ENCODE data around the gene IER5. TPM values are rescaled to one million over a fixed set of nuclear protein-coding genes. Genes with fewer than 3 reads are reported as not detected.

Gene IER5
- total RNA-seq, 2 experiments from 2014 or later: 16.3 to 24.3 TPM

GRCh38 chr1:181097242-181097641 lies 8.7 kb downstream of the IER5 start:
- no peak overlapping the region for H3K27ac Mint-ChIP-seq
- ChIA-PET POLR2A (interaction anchor here (0.9 kb wide), 1 partner anchor 20 kb away, joined by 3 read pairs; no protein-coding TSS in a partner anchor), CTCF (interaction anchor here (0.5 to 14.2 kb wide), 7 partner anchors 12 to 93 kb away, joined by 3 to 156 read pairs (median 3); no protein-coding TSS in a partner anchor)
- H3K9me3 Mint-ChIP-seq (ENCODE audit: low read depth): no peaks in the 10 kb centered on the region
- peaks cover 71% of the 10 kb centered on the region for H3K4me1 Mint-ChIP-seq
- H3K27me3 Mint-ChIP-seq: no peaks in the 10 kb centered on the region
- DNase-seq (no peak), ATAC-seq (no peak)
- intact Hi-C loops (cut with DNase I, micrococcal nuclease): loop anchor here in 1 of 2 experiments (5.0 to 10.0 kb wide), 2 partner anchors 295 to 942 kb away; partner anchors contain the start of gene QSOX1
- H3K36me3 Mint-ChIP-seq (ENCODE audit: low read depth): peaks cover 32% of the 10 kb centered on the region
- H3K4me3 Mint-ChIP-seq: no peak overlapping the region

GRCh38 chr1:181099152-181100014 lies 10.9 kb downstream of the IER5 start:
- H3K9me3 Mint-ChIP-seq (ENCODE audit: low read depth): no peaks in the 10 kb centered on the region
- intact Hi-C loops (cut with DNase I, micrococcal nuclease): loop anchor here (1.0 to 10.0 kb wide), 9 partner anchors 9 to 1215 kb away; partner anchors contain the start of genes ACBD6 (in 1 of the 2), CEP350 (in 1 of the 2), QSOX1 (in 1 of the 2) and TOR1AIP1 (in 1 of the 2)
- ChIA-PET POLR2A (interaction anchor here (0.5 to 4.3 kb wide), 4 partner anchors 9 to 77 kb away, joined by 3 to 33 read pairs (median 10); no protein-coding TSS in a partner anchor), CTCF (interaction anchor here (0.7 to 14.2 kb wide), 7 partner anchors 8 to 62 kb away, joined by 3 to 156 read pairs (median 4); partner anchors contain the start of gene IER5)
- DNase-seq (peak; percentile 73), ATAC-seq (peak; percentile 87)
- H3K4me3 Mint-ChIP-seq: peak overlapping the region; percentile 56
- peak overlapping the region; percentile 94 for H3K27ac Mint-ChIP-seq
- H3K27me3 Mint-ChIP-seq: no peaks in the 10 kb centered on the region
- H3K36me3 Mint-ChIP-seq (ENCODE audit: low read depth): peaks cover 13% of the 10 kb centered on the region
- peaks cover 77% of the 10 kb centered on the region for H3K4me1 Mint-ChIP-seq

- POLR2A ChIA-PET: interaction anchor here (1.0 to 4.3 kb wide), 3 partner anchors 10 to 78 kb away, joined by 4 to 33 read pairs (median 15); no protein-coding TSS in a partner anchor
- DNase-seq (peak; percentile 59), ATAC-seq (peak; percentile 24)
- Mint-ChIP-seq H3K9me3 (ENCODE audit: low read depth) (no peaks in the 10 kb centered on the region), H3K36me3 (ENCODE audit: low read depth) (peaks cover 7% of the 10 kb centered on the region), H3K27me3 (no peaks in the 10 kb centered on the region), H3K27ac (peak overlapping the region; percentile 94), H3K4me1 (peaks cover 80% of the 10 kb centered on the region), H3K4me3 (peak overlapping the region; percentile 56)
- intact Hi-C loops (cut with DNase I, micrococcal nuclease): loop anchor here in 1 of 2 experiments (5.0 to 10.0 kb wide), 4 partner anchors 528 to 1215 kb away; partner anchors contain the start of genes ACBD6, CEP350 and TOR1AIP1
- CTCF ChIA-PET: interaction anchor here (1.0 to 14.2 kb wide), 3 partner anchors 9 to 63 kb away, joined by 4 to 156 read pairs (median 24); no protein-coding TSS in a partner anchor
Observed at GRCh38 chr1:181100015-181100905, 11.8 kb downstream of the IER5 start.

- DNase-seq: no peak
- H3K4me3 Mint-ChIP-seq: peak overlapping the region; percentile 56
- no peak for ATAC-seq
- intact Hi-C loops (cut with DNase I, micrococcal nuclease): loop anchor here in 1 of 2 experiments (5.0 to 10.0 kb wide), 4 partner anchors 529 to 1216 kb away; partner anchors contain the start of genes ACBD6, CEP350 and TOR1AIP1
- CTCF ChIA-PET: interaction anchor here (0.9 to 14.2 kb wide), 4 partner anchors 10 to 79 kb away, joined by 3 to 156 read pairs (median 14); no protein-coding TSS in a partner anchor
- H3K27me3 Mint-ChIP-seq: peaks cover 2% of the 10 kb centered on the region
- peaks cover 82% of the 10 kb centered on the region for H3K4me1 Mint-ChIP-seq
- peaks cover 3% of the 10 kb centered on the region for H3K36me3 Mint-ChIP-seq (ENCODE audit: low read depth)
- no peaks in the 10 kb centered on the region for H3K9me3 Mint-ChIP-seq (ENCODE audit: low read depth)
- peak overlapping the region; percentile 94 for H3K27ac Mint-ChIP-seq
- POLR2A ChIA-PET: interaction anchor here (2.8 to 4.3 kb wide), 2 partner anchors 11 to 39 kb away, joined by 15 to 33 read pairs; no protein-coding TSS in a partner anchor
Observed at GRCh38 chr1:181100934-181101333, 12.4 kb downstream of the IER5 start.

- ChIA-PET POLR2A (interaction anchor here (2.8 to 4.3 kb wide), 2 partner anchors 11 to 39 kb away, joined by 15 to 33 read pairs; no protein-coding TSS in a partner anchor), CTCF (interaction anchor here (0.9 to 14.2 kb wide), 4 partner anchors 11 to 79 kb away, joined by 3 to 156 read pairs (median 4); no protein-coding TSS in a partner anchor)
- ATAC-seq (no peak), DNase-seq (no peak)
- H3K27me3 Mint-ChIP-seq: peaks cover 8% of the 10 kb centered on the region
- no peak overlapping the region for H3K4me3 Mint-ChIP-seq
- H3K36me3 Mint-ChIP-seq (ENCODE audit: low read depth): no peaks in the 10 kb centered on the region
- peaks cover 82% of the 10 kb centered on the region for H3K4me1 Mint-ChIP-seq
- H3K9me3 Mint-ChIP-seq (ENCODE audit: low read depth): no peaks in the 10 kb centered on the region
- H3K27ac Mint-ChIP-seq: no peak overlapping the region
- intact Hi-C loops (cut with DNase I, micrococcal nuclease): loop anchor here in 1 of 2 experiments (5.0 to 10.0 kb wide), 4 partner anchors 529 to 1217 kb away; partner anchors contain the start of genes ACBD6, CEP350 and TOR1AIP1
Observed at GRCh38 chr1:181101581-181102226, 13.2 kb downstream of the IER5 start.

GRCh38 chr1:181102841-181103240 lies 14.3 kb downstream of the IER5 start:
- no peak for DNase-seq
- no peak overlapping the region for H3K27ac Mint-ChIP-seq
- ChIA-PET POLR2A (interaction anchor here (0.5 to 1.2 kb wide), 2 partner anchors 13 to 25 kb away, joined by 5 read pairs; no protein-coding TSS in a partner anchor), CTCF (interaction anchor here (1.0 to 14.2 kb wide), 5 partner anchors 10 to 65 kb away, joined by 3 to 156 read pairs (median 8); no protein-coding TSS in a partner anchor)
- no peaks in the 10 kb centered on the region for H3K9me3 Mint-ChIP-seq (ENCODE audit: low read depth)
- ATAC-seq: no peak
- intact Hi-C loops (cut with DNase I, micrococcal nuclease): loop anchor here in 1 of 2 experiments (5.0 to 10.0 kb wide), 4 partner anchors 531 to 1218 kb away; partner anchors contain the start of genes ACBD6, CEP350 and TOR1AIP1
- peaks cover 9% of the 10 kb centered on the region for H3K27me3 Mint-ChIP-seq
- no peaks in the 10 kb centered on the region for H3K36me3 Mint-ChIP-seq (ENCODE audit: low read depth)
- H3K4me1 Mint-ChIP-seq: peaks cover 75% of the 10 kb centered on the region
- no peak overlapping the region for H3K4me3 Mint-ChIP-seq

- H3K4me3 Mint-ChIP-seq: no peak overlapping the region
- no peaks in the 10 kb centered on the region for H3K9me3 Mint-ChIP-seq (ENCODE audit: low read depth)
- H3K27ac Mint-ChIP-seq: no peak overlapping the region
- DNase-seq (no peak), ATAC-seq (no peak)
- peaks cover 13% of the 10 kb centered on the region for H3K27me3 Mint-ChIP-seq
- CTCF ChIA-PET: interaction anchor here (1.3 to 14.2 kb wide), 4 partner anchors 11 to 66 kb away, joined by 3 to 156 read pairs (median 8); no protein-coding TSS in a partner anchor
- peaks cover 74% of the 10 kb centered on the region for H3K4me1 Mint-ChIP-seq
- POLR2A ChIA-PET: interaction anchor here (0.5 to 2.8 kb wide), 3 partner anchors 13 to 26 kb away, joined by 5 to 29 read pairs (median 5); partner anchors contain the start of gene IER5
- H3K36me3 Mint-ChIP-seq (ENCODE audit: low read depth): no peaks in the 10 kb centered on the region
- intact Hi-C loops (cut with DNase I, micrococcal nuclease): loop anchor here in 1 of 2 experiments (5.0 to 10.0 kb wide), 4 partner anchors 531 to 1219 kb away; partner anchors contain the start of genes ACBD6, CEP350 and TOR1AIP1
Observed at GRCh38 chr1:181103399-181103798, 14.9 kb downstream of the IER5 start.

GRCh38 chr1:181104042-181104789 lies 15.7 kb downstream of the IER5 start:
- ChIA-PET POLR2A (interaction anchor here (0.7 to 2.8 kb wide), 5 partner anchors 12 to 56 kb away, joined by 3 to 29 read pairs (median 4); partner anchors contain the start of gene IER5), CTCF (interaction anchor here (0.6 to 14.2 kb wide), 7 partner anchors 12 to 1872 kb away, joined by 3 to 156 read pairs (median 5); no protein-coding TSS in a partner anchor)
- intact Hi-C loops (cut with DNase I, micrococcal nuclease): loop anchor here (2.0 to 10.0 kb wide), 5 partner anchors 13 to 1219 kb away; partner anchors contain the start of genes ACBD6 (in 1 of the 2), CEP350 (in 1 of the 2) and TOR1AIP1 (in 1 of the 2)
- H3K4me1 Mint-ChIP-seq: peaks cover 70% of the 10 kb centered on the region
- no peak for DNase-seq
- peak overlapping the region; percentile 65 for H3K27ac Mint-ChIP-seq
- peak overlapping the region; percentile 72 for H3K4me3 Mint-ChIP-seq
- ATAC-seq: peak; percentile 19
- no peaks in the 10 kb centered on the region for H3K9me3 Mint-ChIP-seq (ENCODE audit: low read depth)
- H3K36me3 Mint-ChIP-seq (ENCODE audit: low read depth): no peaks in the 10 kb centered on the region
- peaks cover 15% of the 10 kb centered on the region for H3K27me3 Mint-ChIP-seq

- no peak for ATAC-seq
- CTCF ChIA-PET: interaction anchor here (0.6 to 14.2 kb wide), 8 partner anchors 12 to 1873 kb away, joined by 3 to 156 read pairs (median 4); no protein-coding TSS in a partner anchor
- peak overlapping the region; percentile 72 for H3K4me3 Mint-ChIP-seq
- POLR2A ChIA-PET: interaction anchor here (0.7 to 2.8 kb wide), 6 partner anchors 13 to 55 kb away, joined by 3 to 29 read pairs (median 4); partner anchors contain the start of gene IER5
- H3K4me1 Mint-ChIP-seq: peaks cover 65% of the 10 kb centered on the region
- no peak overlapping the region for H3K27ac Mint-ChIP-seq
- H3K27me3 Mint-ChIP-seq: peaks cover 15% of the 10 kb centered on the region
- H3K36me3 Mint-ChIP-seq (ENCODE audit: low read depth): no peaks in the 10 kb centered on the region
- intact Hi-C loops (cut with DNase I, micrococcal nuclease): loop anchor here (1.0 to 10.0 kb wide), 9 partner anchors 14 to 1220 kb away; partner anchors contain the start of genes ACBD6 (in 1 of the 2), CEP350 (in 1 of the 2), IER5 (in 1 of the 2) and STX6 (in 1 of the 2)
- H3K9me3 Mint-ChIP-seq (ENCODE audit: low read depth): no peaks in the 10 kb centered on the region
- peak; percentile 61 for DNase-seq
Observed at GRCh38 chr1:181104790-181105133, 16.3 kb downstream of the IER5 start.

Data from activated CD4-positive, alpha-beta T cell treated with anti-CD3 and anti-CD28 coated beads for 36 hours (primary cell).